SK-N-MC (cell line): Measurements from ENCODE around the gene ATP13A4.

ENCODE experiments used
- DNase-seq: peaks from one replicate; pipeline ENCODE4 v3.0.0-alpha.2; 2011; ENCODE audit warnings: low read depth, low spot score
- H3K27ac ChIP-seq: fragments of 200-600 bp; sonication (generic); 2 replicates; pipeline ENCODE4 v1.5.1; 2016; ENCODE audit warnings: mixed run types
- H3K36me3 ChIP-seq: fragments of 200-600 bp; sonication (generic); 2 replicates; pipeline ENCODE4 v1.6.1; 2017; ENCODE audit warnings: antibody characterized with exemption, low read length, mixed read lengths; ENCODE audit not compliant: insufficient read depth
- H3K4me3 ChIP-seq: fragments of 200-600 bp; sonication (generic); 2 replicates; pipeline ENCODE4 v1.5.1; 2016
- H3K9ac ChIP-seq: fragments of 200-600 bp; sonication (generic); 2 replicates; pipeline ENCODE4 v1.8.0; 2017; ENCODE audit warnings: mixed run types, mixed read lengths; ENCODE audit not compliant: insufficient read length
- H3K9me3 ChIP-seq: fragments of 200-600 bp; sonication (generic); 2 replicates; pipeline ENCODE4 v1.6.1; 2017; ENCODE audit warnings: low read depth, mild to moderate bottlenecking, antibody characterized with exemption, low read length, moderate library complexity, mixed read lengths
- EZH2 ChIP-seq: fragments of 200-600 bp; sonication (generic); IDR thresholded peaks from one replicate; pipeline ENCODE4 v1.6.1; 2017; ENCODE audit warnings: antibody characterized with exemption
- FOXP2 ChIP-seq: optimal IDR thresholded peaks from 2 replicates; pipeline ENCODE3; 2011; ENCODE audit warnings: mild to moderate bottlenecking, moderate library complexity; ENCODE audit not compliant: insufficient read depth; ENCODE audit errors: extremely low read length, control extremely low read depth
- POLR2AphosphoS5 ChIP-seq: IDR thresholded peaks from 2 replicates; pipeline ENCODE4 v1.6.1; 2012; ENCODE audit warnings: mild to moderate bottlenecking, low read depth, low read length, borderline replicate concordance

ATP13A4 gene

GRCh38 chr3:193590088-193590856 lies 35.6 kb upstream of the ATP13A4 start:
- Histone ChIP-seq H3K4me3 (no peak overlapping the region), H3K27ac (peak overlapping the region; percentile 69; the same call in 1 of the 2 replicates), H3K9me3 (no peaks in the 10 kb centered on the region), H3K9ac (no peak overlapping the region), H3K36me3 (no peaks in the 10 kb centered on the region)
- no peak for DNase-seq
- no peak for TF ChIP-seq EZH2
- no peak for TF ChIP-seq POLR2AphosphoS5
- no peak for TF ChIP-seq FOXP2

- TF ChIP-seq POLR2AphosphoS5 = no peak
- TF ChIP-seq FOXP2 = no peak
- no peak for TF ChIP-seq EZH2
- DNase-seq = no peak
- H3K36me3 ChIP-seq = no peaks in the 10 kb centered on the region
- 0 out of 2 replicates have a peak overlapping the region, but pooled peaks have one; percentile 12 for H3K4me3 ChIP-seq
- H3K9ac ChIP-seq = no peak overlapping the region
- H3K9me3 ChIP-seq = no peaks in the 10 kb centered on the region
- peak overlapping the region; percentile 69; the same call in 1 of the 2 replicates for H3K27ac ChIP-seq
Measured at GRCh38 chr3:193589616-193590015, 34.9 kb upstream of the ATP13A4 start.

GRCh38 chr3:193589129-193589528 lies 34.4 kb upstream of the ATP13A4 start:
- H3K9ac ChIP-seq = no peak overlapping the region
- H3K27ac ChIP-seq = peak overlapping the region; percentile 69; the same call in 1 of the 2 replicates
- 0 out of 2 replicates have a peak overlapping the region, but pooled peaks have one; percentile 12 for H3K4me3 ChIP-seq
- TF ChIP-seq POLR2AphosphoS5 = no peak
- peak; percentile 64 for DNase-seq
- no peaks in the 10 kb centered on the region for H3K36me3 ChIP-seq
- H3K9me3 ChIP-seq = no peaks in the 10 kb centered on the region

- H3K9me3 ChIP-seq = no peaks in the 10 kb centered on the region
- no peak overlapping the region for H3K9ac ChIP-seq
- no peak overlapping the region for H3K27ac ChIP-seq
- TF ChIP-seq FOXP2 (no peak), POLR2AphosphoS5 (no peak), EZH2 (no peak)
- DNase-seq = no peak
- no peaks in the 10 kb centered on the region for H3K36me3 ChIP-seq
- H3K4me3 ChIP-seq = no peak overlapping the region
Measured at GRCh38 chr3:193586526-193586925, 31.8 kb upstream of the ATP13A4 start.

- H3K9ac ChIP-seq = no peak overlapping the region
- no peak overlapping the region for H3K4me3 ChIP-seq
- H3K36me3 ChIP-seq = no peaks in the 10 kb centered on the region
- H3K27ac ChIP-seq = no peak overlapping the region
- no peak for TF ChIP-seq EZH2
- no peak for TF ChIP-seq FOXP2
- TF ChIP-seq POLR2AphosphoS5 = no peak
- no peak for DNase-seq
- no peaks in the 10 kb centered on the region for H3K9me3 ChIP-seq
Measured at GRCh38 chr3:193585530-193585929, 30.8 kb upstream of the ATP13A4 start.

- Histone ChIP-seq H3K27ac (no peak overlapping the region), H3K36me3 (no peaks in the 10 kb centered on the region), H3K9me3 (no peaks in the 10 kb centered on the region), H3K4me3 (no peak overlapping the region), H3K9ac (no peak overlapping the region)
- TF ChIP-seq POLR2AphosphoS5 (no peak), FOXP2 (no peak), EZH2 (no peak)
- DNase-seq = no peak
Measured at GRCh38 chr3:193574488-193575070, 19.9 kb upstream of the ATP13A4 start.

GRCh38 chr3:193573403-193574191 lies 18.9 kb upstream of the ATP13A4 start:
- Histone ChIP-seq H3K9ac (no peak overlapping the region), H3K36me3 (no peaks in the 10 kb centered on the region), H3K4me3 (no peak overlapping the region), H3K9me3 (no peaks in the 10 kb centered on the region), H3K27ac (no peak overlapping the region)
- DNase-seq = no peak
- TF ChIP-seq EZH2 = no peak

GRCh38 chr3:193572426-193572908 lies 17.8 kb upstream of the ATP13A4 start:
- H3K27ac ChIP-seq = no peak overlapping the region
- no peaks in the 10 kb centered on the region for H3K36me3 ChIP-seq
- TF ChIP-seq EZH2 (no peak), FOXP2 (no peak), POLR2AphosphoS5 (no peak)
- no peak overlapping the region for H3K9ac ChIP-seq
- no peak overlapping the region for H3K4me3 ChIP-seq
- DNase-seq = peak; percentile 61
- H3K9me3 ChIP-seq = no peaks in the 10 kb centered on the region

GRCh38 chr3:193569119-193569518 lies 14.4 kb upstream of the ATP13A4 start:
- TF ChIP-seq FOXP2 (no peak), EZH2 (no peak), POLR2AphosphoS5 (no peak)
- Histone ChIP-seq H3K9me3 (no peaks in the 10 kb centered on the region), H3K36me3 (no peaks in the 10 kb centered on the region), H3K27ac (no peak overlapping the region), H3K4me3 (no peak overlapping the region), H3K9ac (no peak overlapping the region)
- DNase-seq = no peak
